DMS79 (cell line): ENCODE measurements around the gene TRIM54.

Experiments used
- DNase-seq: peaks from one replicate; lab custom pipeline; 2025; lab: John Stamatoyannopoulos, UW

The TRIM54 gene

DNA sequence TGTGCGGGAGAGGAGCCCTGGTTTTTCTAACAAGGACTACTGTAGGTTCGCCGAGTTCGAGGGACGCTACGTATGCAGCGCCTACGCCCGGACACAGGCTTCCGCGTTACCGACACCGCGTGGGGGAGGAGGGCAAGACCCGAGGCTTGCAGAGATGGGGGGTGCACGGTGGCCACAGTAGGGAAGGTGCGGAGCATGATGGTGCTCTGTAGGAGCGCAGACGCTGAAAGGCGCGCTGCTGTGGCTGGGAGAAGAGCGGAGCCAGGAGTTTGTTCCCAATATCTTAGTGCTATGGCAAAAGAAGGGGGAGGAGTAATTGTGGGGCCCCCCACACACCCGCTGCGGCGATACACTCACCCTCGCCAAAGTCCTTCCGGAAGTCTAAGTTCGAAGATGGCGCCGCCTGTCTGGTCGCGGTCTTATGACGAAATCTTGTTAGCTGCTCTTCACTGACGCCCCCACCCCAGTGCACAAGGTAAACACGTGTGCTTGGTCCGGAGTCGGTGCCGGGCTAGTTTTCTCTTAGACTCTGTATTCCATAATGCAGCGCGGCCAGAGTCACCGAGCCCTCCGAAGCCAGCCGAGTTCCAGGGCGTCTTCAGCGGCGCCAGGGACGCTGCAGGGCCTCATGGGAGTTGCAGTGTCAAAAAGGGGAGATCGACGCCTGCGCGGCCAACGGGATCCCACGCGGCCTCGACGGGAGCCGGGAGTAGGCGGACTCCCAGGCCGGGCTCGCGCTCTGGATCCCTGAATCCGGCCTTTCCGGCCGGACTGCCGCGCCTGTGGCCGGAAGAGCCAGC, 74.4 kb downstream of the TRIM54 start, which contains the start of gene GTF3C2:
TSS of gene GTF3C2 (minus strand) at position 383 of the 800 bp plus-strand sequence. CDS start 13,210 bp downstream, outside the sequence.
- DNase-seq = peak; percentile 96
